ENCODE measurements around the gene RBKS. TPM values are rescaled to one million over a fixed set of nuclear protein-coding genes. Genes with fewer than 3 reads are reported as not detected.

RBKS gene
- total and polyA plus RNA-seq, 2 donors (not counting 1 experiment from before 2014, with no cell fraction given) = 1.3 to 2.6 TPM

GRCh38 chr2:27806311-27807059, 83.7 kb downstream of the RBKS start:
- DNase-seq (ENCODE audit: low read depth in 2 of 2) = no peak
- no peaks in the 10 kb centered on the region for H4K20me1 ChIP-seq (ENCODE audit: control insufficient read depth, extremely low read depth, insufficient read depth, low read length)
- H3K79me2 ChIP-seq (ENCODE audit: control insufficient read depth, insufficient read depth, low read length) = no peaks in the 10 kb centered on the region
- no peaks in the 10 kb centered on the region for H3K27me3 ChIP-seq (ENCODE audit: control insufficient read depth, insufficient read depth, low read length)
- H3K36me3 ChIP-seq (ENCODE audit: control insufficient read depth, insufficient read depth, low read length) = no peaks in the 10 kb centered on the region
- no peaks in the 10 kb centered on the region for H3K9me3 ChIP-seq (ENCODE audit: control insufficient read depth, insufficient read depth, low read depth, low read length)
- no peak for TF ChIP-seq EZH2 (IDR thresholded peaks at IDR 0.05; ENCODE audit: low read length, missing control alignments)
- no peak for TF ChIP-seq CTCF (conservative IDR thresholded peaks at IDR 0.05 in 1 of 2, IDR thresholded peaks at IDR 0.05 in 1 of 2; ENCODE audit: low read depth in 1 of 2, low read length in 2 of 2)
- H3K4me2 ChIP-seq (ENCODE audit: extremely low read depth, insufficient read depth, low read length) = no peak overlapping the region
- H3K9ac ChIP-seq (ENCODE audit: insufficient read depth, low read length) = no peak overlapping the region
- H3K27ac ChIP-seq (ENCODE audit: insufficient read depth, low read length) = no peak overlapping the region
- no peak overlapping the region for H2AFZ ChIP-seq (ENCODE audit: low read length)
- H3K4me3 ChIP-seq (replicated peaks in 1 of 4; ENCODE audit: control extremely low read depth in 1 of 4, insufficient read depth in 1 of 4, low read depth in 3 of 4, low read length in 4 of 4) = no peak overlapping the region
- peaks cover 15% of the 10 kb centered on the region for H3K4me1 ChIP-seq (ENCODE audit: control insufficient read depth, extremely low read depth, insufficient read depth, low read length)

GRCh38 chr2:27805180-27805579, 85.0 kb downstream of the RBKS start:
- no peaks in the 10 kb centered on the region for H3K36me3 ChIP-seq (ENCODE audit: control insufficient read depth, insufficient read depth, low read length)
- no peak overlapping the region for H3K27ac ChIP-seq (ENCODE audit: insufficient read depth, low read length)
- H3K27me3 ChIP-seq (ENCODE audit: control insufficient read depth, insufficient read depth, low read length) = no peaks in the 10 kb centered on the region
- H3K4me2 ChIP-seq (ENCODE audit: extremely low read depth, insufficient read depth, low read length) = no peak overlapping the region
- H2AFZ ChIP-seq (ENCODE audit: low read length) = no peak overlapping the region
- no peaks in the 10 kb centered on the region for H3K9me3 ChIP-seq (ENCODE audit: control insufficient read depth, insufficient read depth, low read depth, low read length)
- no peak for DNase-seq (ENCODE audit: low read depth in 2 of 2)
- no peak overlapping the region for H3K9ac ChIP-seq (ENCODE audit: insufficient read depth, low read length)
- H3K79me2 ChIP-seq (ENCODE audit: control insufficient read depth, insufficient read depth, low read length) = no peaks in the 10 kb centered on the region
- TF ChIP-seq EZH2 (IDR thresholded peaks at IDR 0.05; ENCODE audit: low read length, missing control alignments) (no peak), CTCF (conservative IDR thresholded peaks at IDR 0.05 in 1 of 2, IDR thresholded peaks at IDR 0.05 in 1 of 2; ENCODE audit: low read depth in 1 of 2, low read length in 2 of 2) (no peak)
- H3K4me3 ChIP-seq (replicated peaks in 1 of 4; ENCODE audit: control extremely low read depth in 1 of 4, insufficient read depth in 1 of 4, low read depth in 3 of 4, low read length in 4 of 4) = no peak overlapping the region
- H3K4me1 ChIP-seq (ENCODE audit: control insufficient read depth, extremely low read depth, insufficient read depth, low read length) = peaks cover 18% of the 10 kb centered on the region
- no peaks in the 10 kb centered on the region for H4K20me1 ChIP-seq (ENCODE audit: control insufficient read depth, extremely low read depth, insufficient read depth, low read length)

- H4K20me1 ChIP-seq (ENCODE audit: control insufficient read depth, extremely low read depth, insufficient read depth, low read length) = no peaks in the 10 kb centered on the region
- H3K27me3 ChIP-seq (ENCODE audit: control insufficient read depth, insufficient read depth, low read length) = no peaks in the 10 kb centered on the region
- H3K4me3 ChIP-seq (replicated peaks in 1 of 4; ENCODE audit: control extremely low read depth in 1 of 4, insufficient read depth in 1 of 4, low read depth in 3 of 4, low read length in 4 of 4) = no peak overlapping the region
- H3K4me2 ChIP-seq (ENCODE audit: extremely low read depth, insufficient read depth, low read length) = no peak overlapping the region
- H3K9ac ChIP-seq (ENCODE audit: insufficient read depth, low read length) = no peak overlapping the region
- H2AFZ ChIP-seq (ENCODE audit: low read length) = no peak overlapping the region
- H3K9me3 ChIP-seq (ENCODE audit: control insufficient read depth, insufficient read depth, low read depth, low read length) = no peaks in the 10 kb centered on the region
- no peaks in the 10 kb centered on the region for H3K36me3 ChIP-seq (ENCODE audit: control insufficient read depth, insufficient read depth, low read length)
- DNase-seq (ENCODE audit: low read depth in 2 of 2) = peak; percentile 31 to 71
- H3K4me1 ChIP-seq (ENCODE audit: control insufficient read depth, extremely low read depth, insufficient read depth, low read length) = peaks cover 18% of the 10 kb centered on the region
- TF ChIP-seq CTCF (conservative IDR thresholded peaks at IDR 0.05 in 1 of 2, IDR thresholded peaks at IDR 0.05 in 1 of 2; ENCODE audit: low read depth in 1 of 2, low read length in 2 of 2) (no peak), EZH2 (IDR thresholded peaks at IDR 0.05; ENCODE audit: low read length, missing control alignments) (no peak)
- H3K79me2 ChIP-seq (ENCODE audit: control insufficient read depth, insufficient read depth, low read length) = no peaks in the 10 kb centered on the region
- H3K27ac ChIP-seq (ENCODE audit: insufficient read depth, low read length) = no peak overlapping the region
These were observed 86.0 kb downstream of the RBKS start for GRCh38 chr2:27804146-27804545.
